CD4-positive, CD25-positive, alpha-beta regulatory T cell (primary cell): ENCODE results near the gene KIFBP. TPM values are rescaled to one million over a fixed set of nuclear protein-coding genes. Genes with fewer than 3 reads are reported as not detected.
A peak's percentile ranks its signal among the peaks of the same experiment; 100 is the strongest.
"Not testable (repeated sequence)": the region's sequence is repeated elsewhere in the genome, so short reads cannot be mapped to it uniquely, and the experiment has no call there.

Experiments
- ATAC-seq, 2 donors: fragments of 150-1000 bp; cut with Tn5 transposase; one replicate each; pipeline ENCODE4 v1.10.0; 2021; ENCODE audit warnings: low read depth in 2 of 2, moderate number of reproducible peaks in 2 of 2, moderate library complexity in 1 of 2
- DNase-seq, 3 donors: peaks; one replicate each; pipeline versions ENCODE4 v3.0.0 to v3.0.0-alpha.2; 2012 to 2022; ENCODE audit warnings: mixed read lengths in 1 of 3
- H3K27ac ChIP-seq: one replicate; pipeline ENCODE4 v1.7.0; 2013; ENCODE audit warnings: mild to moderate bottlenecking, low read length; ENCODE audit not compliant: insufficient read depth, poor library complexity, severe bottlenecking
- H3K27me3 ChIP-seq: one replicate; pipeline ENCODE4 v1.7.0; 2013; ENCODE audit warnings: low read length; ENCODE audit not compliant: control insufficient read depth, insufficient read depth
- H3K36me3 ChIP-seq: one replicate; pipeline ENCODE4 v1.7.0; 2013; ENCODE audit warnings: mild to moderate bottlenecking, low read length, moderate library complexity; ENCODE audit not compliant: control insufficient read depth, insufficient read depth
- H3K4me1 ChIP-seq: 2 replicates; pipeline ENCODE4 v1.7.0; 2013; ENCODE audit warnings: mild to moderate bottlenecking, low read length; ENCODE audit not compliant: insufficient read depth, control insufficient read depth, poor library complexity, severe bottlenecking
- H3K4me3 ChIP-seq: one replicate; pipeline ENCODE4 v1.7.0; 2013; ENCODE audit warnings: low read depth, mild to moderate bottlenecking, low read length, moderate library complexity
- H3K9me3 ChIP-seq, 2 experiments: 1 replicate in 1 of 2; 2 replicates in 1 of 2; pipeline ENCODE4 v1.7.0; 2013; ENCODE audit warnings: low read length in 2 of 2, mild to moderate bottlenecking in 1 of 2, moderate library complexity in 1 of 2; ENCODE audit not compliant: control insufficient read depth in 2 of 2
- H3K27ac Mint-ChIP-seq, 3 donors: one replicate each; pipeline ENCODE4 v1.8.0; 2020 to 2022; ENCODE audit warnings: mild to moderate bottlenecking in 3 of 3, mixed read lengths in 3 of 3, moderate library complexity in 2 of 3
- H3K27me3 Mint-ChIP-seq: one replicate; pipeline ENCODE4 v1.8.0; 2022; ENCODE audit warnings: mild to moderate bottlenecking, mixed read lengths
- H3K36me3 Mint-ChIP-seq: one replicate; pipeline ENCODE4 v1.8.0; 2020; ENCODE audit warnings: mixed read lengths
- H3K4me1 Mint-ChIP-seq, 4 donors: one replicate each; pipeline ENCODE4 v1.8.0; 2020 to 2022; ENCODE audit warnings: mixed read lengths in 4 of 4, mild to moderate bottlenecking in 1 of 4
- H3K4me3 Mint-ChIP-seq, 4 donors: one replicate each; pipeline ENCODE4 v1.8.0; 2020 to 2022; ENCODE audit warnings: mild to moderate bottlenecking in 4 of 4, mixed read lengths in 4 of 4, moderate library complexity in 3 of 4
- H3K9me3 Mint-ChIP-seq, 7 donors: one replicate each; pipeline ENCODE4 v1.8.0; 2020 to 2022; ENCODE audit warnings: mixed read lengths in 7 of 7, mild to moderate bottlenecking in 3 of 7, moderate library complexity in 2 of 7
- polyA plus RNA-seq, 4 donors: library from polyadenylated mRNA; unstranded; fragments of 300-500 nt; fragmentation: Illumina TruSeq; gene quantifications; one replicate each; pipeline ENCODE4 v1.2.3, GENCODE V29; 2021
- total RNA-seq: library from RNA; stranded (reverse); gene quantifications from one replicate; pipeline ENCODE4 v1.2.3, GENCODE V29; 2022

The KIFBP gene
- total and polyA plus RNA-seq, 5 donors from 2014 or later: 2.9 to 5.1 (median 4.4) TPM

DNA sequence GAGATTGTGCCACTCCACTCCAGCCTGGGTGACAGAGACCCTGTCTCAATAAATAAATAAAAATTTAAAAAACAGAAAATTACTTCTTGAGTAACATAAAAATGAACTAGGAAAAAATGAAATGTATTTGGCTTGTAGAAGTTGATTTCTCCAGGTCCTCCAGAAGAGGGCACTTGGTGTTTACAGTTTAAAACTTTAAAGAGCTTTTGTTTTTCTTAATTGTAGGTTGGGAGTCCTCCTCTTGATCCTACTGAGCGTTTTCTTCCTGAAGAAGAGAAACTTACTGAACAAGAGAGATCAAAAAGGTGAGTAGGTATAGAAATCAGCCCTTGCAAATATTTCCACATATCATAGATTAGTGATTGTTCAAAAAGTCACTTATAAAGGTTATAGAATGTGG is 16.2 kb downstream of the KIFBP start:
- DNase-seq: peak in 2 of 3 donors; percentile 62 to 70
- Histone ChIP-seq H3K27me3 (no peaks in the 10 kb centered on the region), H3K36me3 (peaks cover 29% of the 10 kb centered on the region), H3K4me1 (peaks cover 3% of the 10 kb centered on the region), H3K4me3 (no peak overlapping the region), H3K9me3 (no peaks in the 10 kb centered on the region), H3K27ac (no peak overlapping the region)
- H3K27me3 Mint-ChIP-seq: no peaks in the 10 kb centered on the region
- peak in 1 of 2 donors; percentile 31 for ATAC-seq
- H3K4me3 Mint-ChIP-seq: no peak overlapping the region
- no peaks in the 10 kb centered on the region for H3K36me3 Mint-ChIP-seq
- H3K4me1 Mint-ChIP-seq: peaks cover 0 to 9% (median 2%) of the 10 kb centered on the region in 4 donors
- no peak overlapping the region for H3K27ac Mint-ChIP-seq
- no peaks in the 10 kb centered on the region for H3K9me3 Mint-ChIP-seq

DNA sequence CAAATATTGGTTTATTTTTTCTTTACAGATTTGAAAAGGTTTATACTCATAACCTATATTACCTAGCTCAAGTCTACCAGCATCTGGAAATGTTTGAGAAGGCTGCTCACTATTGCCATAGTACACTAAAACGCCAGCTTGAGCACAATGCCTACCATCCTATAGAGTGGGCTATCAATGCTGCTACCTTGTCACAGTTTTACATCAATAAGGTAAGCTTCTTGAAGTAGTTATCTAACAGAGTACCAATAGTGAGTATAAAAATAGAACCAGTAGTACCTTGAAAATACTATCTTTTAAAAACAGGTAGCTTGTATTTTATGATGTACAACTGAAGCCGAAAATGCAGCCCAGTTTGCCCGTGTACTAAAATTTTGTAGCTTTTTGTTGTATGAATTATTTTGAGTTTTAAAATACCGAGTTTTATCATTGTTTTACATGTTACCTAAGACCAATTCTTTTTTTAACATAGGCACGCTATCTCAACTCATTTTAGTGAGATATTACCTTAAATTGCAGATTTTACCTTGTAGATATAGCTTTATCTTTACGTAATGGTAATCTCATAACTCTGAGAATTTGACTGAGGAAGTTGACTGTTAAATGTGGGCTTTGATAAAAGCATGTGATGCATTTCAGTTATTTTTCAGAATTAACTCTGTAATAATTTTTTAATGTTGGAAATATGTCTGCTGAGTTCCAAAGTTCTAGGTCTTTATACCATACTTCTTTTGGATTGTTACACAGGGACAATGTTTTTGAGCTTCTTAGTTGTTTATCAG is 17.3 kb downstream of the KIFBP start:
- Histone ChIP-seq H3K36me3 (peaks cover 27% of the 10 kb centered on the region), H3K4me3 (no peak overlapping the region), H3K4me1 (peaks cover 3% of the 10 kb centered on the region), H3K27me3 (no peaks in the 10 kb centered on the region), H3K9me3 (no peaks in the 10 kb centered on the region), H3K27ac (no peak overlapping the region)
- DNase-seq (no peak), ATAC-seq (no peak)
- peaks cover 0 to 9% (median 2%) of the 10 kb centered on the region in 4 donors for H3K4me1 Mint-ChIP-seq
- peak overlapping the region in 1 of 3 donors; percentile 5 for H3K27ac Mint-ChIP-seq
- no peaks in the 10 kb centered on the region for H3K27me3 Mint-ChIP-seq
- no peaks in the 10 kb centered on the region for H3K9me3 Mint-ChIP-seq
- peaks cover 7% of the 10 kb centered on the region for H3K36me3 Mint-ChIP-seq
- no peak overlapping the region for H3K4me3 Mint-ChIP-seq

DNA sequence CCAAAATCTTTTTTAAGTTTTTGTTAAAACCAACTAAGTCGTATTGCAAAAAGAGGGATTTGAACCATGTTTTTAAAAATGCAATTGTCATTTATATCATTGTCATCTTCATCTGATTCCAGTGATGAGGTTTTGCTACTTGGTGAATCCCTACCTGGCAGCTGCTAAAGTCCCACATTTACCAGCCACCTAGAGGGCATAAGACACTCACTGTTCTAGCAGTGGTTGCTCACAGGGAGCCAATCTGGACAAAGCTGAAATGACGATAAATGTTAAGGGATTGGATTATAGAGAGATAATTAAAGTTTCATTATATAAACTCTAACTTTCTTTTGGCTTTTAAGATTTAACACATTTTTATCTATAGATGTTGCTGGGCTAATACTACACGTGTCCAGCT is 18.7 kb downstream of the KIFBP start:
- Histone ChIP-seq H3K36me3 (peaks cover 30% of the 10 kb centered on the region), H3K4me1 (peaks cover 3% of the 10 kb centered on the region), H3K9me3 (no peaks in the 10 kb centered on the region), H3K4me3 (no peak overlapping the region), H3K27ac (no peak overlapping the region), H3K27me3 (no peaks in the 10 kb centered on the region)
- no peak overlapping the region for H3K4me3 Mint-ChIP-seq
- ATAC-seq (no peak), DNase-seq (peak in 1 of 3 donors; percentile 17)
- H3K4me1 Mint-ChIP-seq: peaks cover 0 to 9% (median 2%) of the 10 kb centered on the region in 4 donors
- H3K27ac Mint-ChIP-seq: no peak overlapping the region
- peaks cover 9% of the 10 kb centered on the region for H3K36me3 Mint-ChIP-seq
- no peaks in the 10 kb centered on the region for H3K9me3 Mint-ChIP-seq
- H3K27me3 Mint-ChIP-seq: no peaks in the 10 kb centered on the region

DNA sequence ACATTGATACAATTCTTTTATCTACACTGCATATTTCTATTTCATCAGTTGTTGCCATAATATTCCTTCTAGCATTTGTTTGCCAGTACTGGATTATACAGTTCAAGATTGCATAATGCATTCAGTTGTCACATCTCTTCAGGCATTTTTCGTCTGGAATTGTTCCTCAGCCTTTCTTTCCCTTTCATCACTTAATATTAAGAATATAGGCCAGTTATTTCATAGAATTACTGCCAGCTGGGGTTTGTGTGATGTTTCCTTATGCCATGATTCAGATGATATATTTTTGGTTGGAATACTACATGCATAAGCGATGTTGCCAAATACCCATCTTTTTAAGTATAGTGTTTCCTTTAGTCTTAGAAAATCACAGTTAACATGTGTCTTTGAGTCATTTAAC is 20.8 kb downstream of the KIFBP start:
- Histone ChIP-seq H3K27me3 (no peaks in the 10 kb centered on the region), H3K9me3 (no peaks in the 10 kb centered on the region), H3K36me3 (peaks cover 29% of the 10 kb centered on the region), H3K27ac (no peak overlapping the region), H3K4me3 (no peak overlapping the region), H3K4me1 (peaks cover 3% of the 10 kb centered on the region)
- Mint-ChIP-seq H3K9me3 (no peaks in the 10 kb centered on the region), H3K27me3 (no peaks in the 10 kb centered on the region), H3K4me1 (peaks cover 0 to 9% (median 3%) of the 10 kb centered on the region in 4 donors), H3K27ac (no peak overlapping the region), H3K4me3 (no peak overlapping the region), H3K36me3 (peaks cover 20% of the 10 kb centered on the region)
- no peak for ATAC-seq
- DNase-seq: no peak

DNA sequence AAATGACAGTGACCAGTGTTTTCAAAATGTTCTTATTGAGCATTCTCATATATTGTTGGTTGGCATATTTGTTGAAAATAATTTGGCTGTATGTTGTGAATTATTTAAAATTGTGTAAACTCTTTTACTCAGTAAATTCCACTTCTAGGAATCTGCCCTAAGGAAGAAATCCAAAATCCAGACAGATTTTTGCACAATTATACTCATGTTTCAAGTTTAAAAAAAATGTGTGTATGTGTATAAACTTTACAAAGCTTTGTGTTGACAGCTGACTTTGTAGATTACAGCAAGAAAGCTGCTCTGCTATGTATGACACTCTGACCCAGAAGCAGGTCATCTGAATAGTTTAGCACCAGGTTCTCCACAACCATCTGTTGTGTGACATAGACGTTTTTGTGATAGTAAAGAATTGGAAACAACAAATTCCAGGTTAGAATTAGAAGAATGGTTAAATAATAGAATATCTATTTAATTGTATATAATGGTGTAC is 21.6 kb downstream of the KIFBP start:
- Histone ChIP-seq H3K27ac (no peak overlapping the region), H3K27me3 (no peaks in the 10 kb centered on the region), H3K4me3 (no peak overlapping the region), H3K4me1 (no peaks in the 10 kb centered on the region), H3K9me3 (no peaks in the 10 kb centered on the region), H3K36me3 (peaks cover 31% of the 10 kb centered on the region)
- ATAC-seq (no peak), DNase-seq (no peak)
- H3K9me3 Mint-ChIP-seq: no peaks in the 10 kb centered on the region
- H3K4me3 Mint-ChIP-seq: no peak overlapping the region
- H3K27me3 Mint-ChIP-seq: no peaks in the 10 kb centered on the region
- H3K36me3 Mint-ChIP-seq: peaks cover 23% of the 10 kb centered on the region
- peaks cover 0 to 4% (median 1%) of the 10 kb centered on the region in 4 donors for H3K4me1 Mint-ChIP-seq
- no peak overlapping the region for H3K27ac Mint-ChIP-seq

DNA sequence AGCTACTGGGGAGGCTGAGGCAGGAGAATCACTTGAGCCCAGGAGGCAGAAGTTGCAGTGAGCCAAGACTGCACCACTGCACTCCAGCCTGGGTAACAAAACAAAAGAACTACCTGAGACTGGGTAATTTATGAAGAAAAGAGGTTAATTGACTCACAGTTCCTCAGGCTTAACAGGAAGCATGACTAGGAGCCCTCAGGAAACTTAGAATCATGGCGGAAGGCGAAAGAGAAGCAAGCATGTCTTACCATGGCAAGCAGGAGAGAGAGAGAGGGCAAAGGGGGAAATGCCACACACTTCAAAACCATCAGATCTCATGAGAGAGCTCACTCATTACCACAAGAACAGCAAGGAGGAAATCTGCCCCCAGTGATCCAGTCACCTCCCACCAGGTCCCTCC is 24.2 kb downstream of the KIFBP start:
- H3K4me1 Mint-ChIP-seq, H3K27me3 ChIP-seq, H3K4me1 ChIP-seq, H3K4me3 ChIP-seq, H3K9me3 ChIP-seq, ATAC-seq, H3K27me3 Mint-ChIP-seq, H3K9me3 Mint-ChIP-seq, H3K27ac ChIP-seq, H3K4me3 Mint-ChIP-seq, DNase-seq: not testable (repeated sequence)
- H3K27ac Mint-ChIP-seq: peak overlapping the region in 2 of 3 donors; percentile 15 to 74
- peaks cover 31% of the 10 kb centered on the region for H3K36me3 ChIP-seq
- peaks cover 37% of the 10 kb centered on the region for H3K36me3 Mint-ChIP-seq

DNA sequence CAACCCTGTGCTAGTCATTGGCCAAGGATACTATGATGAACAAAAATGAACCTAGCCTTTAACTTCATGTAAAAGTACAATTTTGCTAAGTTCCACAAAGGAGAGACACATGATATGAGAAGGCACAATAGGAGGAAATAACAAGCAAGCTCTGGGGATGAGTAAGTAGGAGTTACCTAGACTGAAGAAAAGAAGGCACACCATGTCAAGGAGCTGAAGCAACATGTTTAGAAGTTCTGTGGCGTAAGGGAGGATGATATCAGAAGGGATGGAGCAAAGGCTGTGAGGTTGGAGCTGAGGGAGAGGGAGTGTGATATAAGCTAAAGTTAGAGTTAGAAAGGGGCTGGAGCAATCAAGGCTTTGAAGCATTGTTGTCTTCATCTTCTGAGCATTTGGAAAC is 25.6 kb downstream of the KIFBP start:
- peak overlapping the region in 1 of 3 donors; percentile 7 for H3K27ac Mint-ChIP-seq
- DNase-seq: no peak
- no peak overlapping the region for H3K4me3 Mint-ChIP-seq
- Histone ChIP-seq H3K4me3 (no peak overlapping the region), H3K27me3 (no peaks in the 10 kb centered on the region), H3K36me3 (peaks cover 31% of the 10 kb centered on the region), H3K4me1 (no peaks in the 10 kb centered on the region), H3K9me3 (no peaks in the 10 kb centered on the region), H3K27ac (no peak overlapping the region)
- no peak for ATAC-seq
- H3K36me3 Mint-ChIP-seq: peaks cover 47% of the 10 kb centered on the region
- H3K4me1 Mint-ChIP-seq: peaks cover 0 to 4% (median 0%) of the 10 kb centered on the region in 4 donors
- no peaks in the 10 kb centered on the region for H3K27me3 Mint-ChIP-seq
- H3K9me3 Mint-ChIP-seq: no peaks in the 10 kb centered on the region

DNA sequence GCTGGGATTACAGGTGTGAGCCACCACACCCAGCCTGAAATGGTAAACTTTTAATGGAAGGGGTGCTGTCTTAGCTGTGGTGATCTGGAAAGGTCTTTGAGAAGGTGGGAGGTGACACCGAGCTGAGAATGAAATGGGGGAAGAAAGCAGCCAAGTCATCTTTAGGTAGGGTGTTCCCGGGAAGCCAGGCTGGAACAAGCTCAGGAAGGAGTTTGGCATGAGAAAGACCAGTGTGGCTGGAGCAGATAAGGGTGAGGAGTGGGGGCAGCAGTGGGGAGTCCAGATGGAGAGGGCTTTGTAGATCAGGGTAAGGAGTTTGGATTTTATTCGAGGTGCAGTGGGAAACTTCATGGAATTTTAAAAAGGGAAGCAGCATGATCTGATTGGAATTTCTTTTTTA is 30.0 kb downstream of the KIFBP start:
- peak overlapping the region in 1 of 3 donors; percentile 54 for H3K27ac Mint-ChIP-seq
- ATAC-seq: no peak

More for the DNA sequence above, 30.0 kb downstream of the KIFBP start:
- Histone ChIP-seq H3K9me3 (no peaks in the 10 kb centered on the region), H3K4me1 (no peaks in the 10 kb centered on the region), H3K27me3 (no peaks in the 10 kb centered on the region), H3K27ac (no peak overlapping the region), H3K36me3 (peaks cover 17% of the 10 kb centered on the region), H3K4me3 (no peak overlapping the region)
- Mint-ChIP-seq H3K27me3 (no peaks in the 10 kb centered on the region), H3K9me3 (no peaks in the 10 kb centered on the region), H3K36me3 (peaks cover 35% of the 10 kb centered on the region), H3K4me3 (no peak overlapping the region), H3K4me1 (peaks cover 0 to 7% (median under 1%) of the 10 kb centered on the region in 4 donors)
- no peak for DNase-seq
